Activated CD4-positive, alpha-beta T cell treated with anti-CD3 and anti-CD28 coated beads, Interleukin-2, amount 50 U/mL, for 24 hours (primary cell): Measurements from ENCODE around the gene VWF.
A peak's percentile ranks its signal among the peaks of the same experiment; 100 is the strongest.
"Not testable (repeated sequence)": the region's sequence is repeated elsewhere in the genome, so short reads cannot be mapped to it uniquely, and the experiment has no call there.

ENCODE experiments used
- DNase-seq, 2 donors: peaks; one replicate each; pipeline ENCODE4 v3.0.0-alpha.2; 2020; ENCODE audit warnings: low read depth in 1 of 2, low spot score in 1 of 2

The VWF gene

GRCh38 chr12:6038160-6038559, 86.3 kb downstream of the VWF start:
- peak in 1 of 2 donors; percentile 40 for DNase-seq

- DNase-seq = no peak
Observed at GRCh38 chr12:6037459-6037858, 87.0 kb downstream of the VWF start.

GRCh38 chr12:6036509-6036908, 88.0 kb downstream of the VWF start:
- no peak for DNase-seq

- DNase-seq = no peak
Observed at GRCh38 chr12:6034596-6034995, 89.9 kb downstream of the VWF start.

GRCh38 chr12:6033546-6033945, 90.9 kb downstream of the VWF start:
- DNase-seq = no peak

- no peak for DNase-seq
Observed at GRCh38 chr12:6032726-6033125, 91.7 kb downstream of the VWF start.

- no peak for DNase-seq
Observed at GRCh38 chr12:6031001-6031400, 93.5 kb downstream of the VWF start.

- DNase-seq = no peak
Observed at GRCh38 chr12:6030081-6030480, 94.4 kb downstream of the VWF start.

- DNase-seq = no peak
Observed at GRCh38 chr12:6029401-6029800, 95.1 kb downstream of the VWF start.

GRCh38 chr12:6026998-6027397, 97.5 kb downstream of the VWF start:
- DNase-seq = no peak

GRCh38 chr12:6025703-6026298, 98.7 kb downstream of the VWF start:
- not testable (repeated sequence) for DNase-seq

- DNase-seq = not testable (repeated sequence)
Observed at GRCh38 chr12:6024066-6024465, 100.4 kb downstream of the VWF start.

- no peak for DNase-seq
Observed at GRCh38 chr12:6020930-6021329, 103.5 kb downstream of the VWF start.

GRCh38 chr12:6020511-6020910, 104.0 kb downstream of the VWF start:
- DNase-seq = not testable (repeated sequence)

- not testable (repeated sequence) for DNase-seq
Observed at GRCh38 chr12:6019256-6019655, 105.2 kb downstream of the VWF start.

- DNase-seq = no peak
Observed at GRCh38 chr12:6018265-6018664, 106.2 kb downstream of the VWF start.

- no peak for DNase-seq
Observed at GRCh38 chr12:6016756-6017155, 107.7 kb downstream of the VWF start.

GRCh38 chr12:6016004-6016403, 108.5 kb downstream of the VWF start:
- not testable (repeated sequence) for DNase-seq

GRCh38 chr12:6015271-6015670, 109.2 kb downstream of the VWF start:
- not testable (repeated sequence) for DNase-seq

GRCh38 chr12:6010631-6011350, 113.7 kb downstream of the VWF start:
- not testable (repeated sequence) for DNase-seq

- no peak for DNase-seq
Observed at GRCh38 chr12:5997260-5997659, 127.2 kb downstream of the VWF start.

- DNase-seq = no peak
Observed at GRCh38 chr12:5996459-5996858, 128.0 kb downstream of the VWF start.

- no peak for DNase-seq
Observed at GRCh38 chr12:5989621-5990020, 134.8 kb downstream of the VWF start.
